GM19043 (cell line): ENCODE results near the gene MRPS2.
"Not testable (repeated sequence)": the region's sequence is repeated elsewhere in the genome, so short reads cannot be mapped to it uniquely, and the experiment has no call there.

Source experiments
- ATAC-seq: cut with Tn5 transposase; IDR thresholded peaks from one replicate; pipeline ENCODE4 v1.9.1; 2021; ENCODE audit warnings: low read depth; ENCODE audit not compliant: unreplicated experiment

MRPS2 gene

GRCh38 chr9:135500525-135501260 lies at the start of gene MRPS2:
Gene MRPS2 (plus strand): TSS chr9:135500682. CDS start chr9:135500711, 29 bp downstream.
- peak; percentile 73 for ATAC-seq

- no peak for ATAC-seq
Observed at GRCh38 chr9:135450956-135451355, 49.5 kb upstream of the MRPS2 start.

- ATAC-seq, result not testable (repeated sequence)
Observed at GRCh38 chr9:135451909-135452308, 48.6 kb upstream of the MRPS2 start.

GRCh38 chr9:135454737-135455136 lies 45.7 kb upstream of the MRPS2 start:
- no peak for ATAC-seq

- no peak for ATAC-seq
Observed at GRCh38 chr9:135455401-135456030, 45.0 kb upstream of the MRPS2 start.

- no peak for ATAC-seq
Observed at GRCh38 chr9:135456436-135457104, 43.9 kb upstream of the MRPS2 start.

GRCh38 chr9:135458478-135458877 lies 42.0 kb upstream of the MRPS2 start:
- not testable (repeated sequence) for ATAC-seq

- ATAC-seq, result no peak
Observed at GRCh38 chr9:135461936-135462335, 38.5 kb upstream of the MRPS2 start.

GRCh38 chr9:135463140-135463539 lies 37.3 kb upstream of the MRPS2 start:
- no peak for ATAC-seq

GRCh38 chr9:135464181-135464580 lies 36.3 kb upstream of the MRPS2 start:
- no peak for ATAC-seq

GRCh38 chr9:135468854-135469521 lies 31.5 kb upstream of the MRPS2 start:
- ATAC-seq, result no peak

- no peak for ATAC-seq
Observed at GRCh38 chr9:135471791-135472640, 28.5 kb upstream of the MRPS2 start.

GRCh38 chr9:135473972-135474543 lies 26.4 kb upstream of the MRPS2 start:
- no peak for ATAC-seq

- no peak for ATAC-seq
Observed at GRCh38 chr9:135474915-135475314, 25.6 kb upstream of the MRPS2 start.

- no peak for ATAC-seq
Observed at GRCh38 chr9:135476561-135477355, 23.7 kb upstream of the MRPS2 start.

- no peak for ATAC-seq
Observed at GRCh38 chr9:135478191-135478590, 22.3 kb upstream of the MRPS2 start.

GRCh38 chr9:135478829-135479468 lies 21.5 kb upstream of the MRPS2 start:
- no peak for ATAC-seq

- no peak for ATAC-seq
Observed at GRCh38 chr9:135479469-135480052, 20.9 kb upstream of the MRPS2 start, which contains the start of gene PPP1R26. Gene PPP1R26 (plus strand): TSS chr9:135479782. CDS start chr9:135484511, 4,729 bp downstream.
